DMS53 (cell line): ENCODE measurements around the gene HLA-DQB1.

ENCODE experiments used
- DNase-seq: peaks from one replicate; lab custom pipeline; 2025; lab: John Stamatoyannopoulos, UW

HLA-DQB1 gene

GRCh38 chr6:32625137-32625536 lies 41.3 kb downstream of the HLA-DQB1 start:
- DNase-seq: no peak

GRCh38 chr6:32624565-32624964 lies 41.9 kb downstream of the HLA-DQB1 start:
- DNase-seq: no peak

GRCh38 chr6:32623693-32624092 lies 42.8 kb downstream of the HLA-DQB1 start:
- no peak for DNase-seq

GRCh38 chr6:32622545-32623401 lies 43.7 kb downstream of the HLA-DQB1 start:
- DNase-seq: peak; percentile 74

- DNase-seq: no peak
These were observed 45.1 kb downstream of the HLA-DQB1 start for GRCh38 chr6:32621372-32621771.

GRCh38 chr6:32617751-32618150 lies 48.7 kb downstream of the HLA-DQB1 start:
- no peak for DNase-seq

- DNase-seq: peak; percentile 50
These were observed 50.4 kb downstream of the HLA-DQB1 start for GRCh38 chr6:32615885-32616532.

- DNase-seq: no peak
These were observed 51.9 kb downstream of the HLA-DQB1 start for GRCh38 chr6:32614366-32615081.

GRCh38 chr6:32613475-32613874 lies 53.0 kb downstream of the HLA-DQB1 start:
- DNase-seq: no peak

- DNase-seq: no peak
These were observed 55.7 kb downstream of the HLA-DQB1 start for GRCh38 chr6:32610682-32611296.

- peak; percentile 93 for DNase-seq
These were observed 56.5 kb downstream of the HLA-DQB1 start for GRCh38 chr6:32609731-32610640.
